ENCODE measurements around the gene FRY. TPM values are rescaled to one million over a fixed set of nuclear protein-coding genes. Genes with fewer than 3 reads are reported as not detected.
"Not testable (repeated sequence)": the region's sequence is repeated elsewhere in the genome, so short reads cannot be mapped to it uniquely, and the experiment has no call there.

Gene FRY
- total RNA-seq, 5 donors from 2014 or later (not counting 1 experiment from before 2014, with no cell fraction given): 11.5 to 35.3 (median 15.2) TPM

GRCh38 chr13:32057325-32057724, 25.8 kb downstream of the FRY start:
- ATAC-seq (replicated peaks in 1 of 4); H3K27ac Mint-ChIP-seq; H3K4me3 Mint-ChIP-seq; H3K4me3 ChIP-seq (ENCODE audit: control insufficient read depth in 1 of 2, extremely low read depth in 1 of 2, low read length in 1 of 2); H3K27me3 ChIP-seq (replicated peaks in 1 of 2; ENCODE audit: control insufficient read depth in 2 of 2, extremely low read depth in 1 of 2, insufficient read depth in 2 of 2, low read length in 1 of 2); DNase-seq; POLR2A ChIA-PET; H3K36me3 Mint-ChIP-seq; H3K9me3 ChIP-seq; H3K27me3 Mint-ChIP-seq; H3K36me3 ChIP-seq (ENCODE audit: control insufficient read depth in 2 of 2, extremely low read depth in 1 of 2, insufficient read depth in 1 of 2, low read length in 1 of 2); H3K27ac ChIP-seq (ENCODE audit: low read length); H3K9me3 Mint-ChIP-seq; CTCF ChIA-PET: not testable (repeated sequence)
- WGBS (ENCODE audit: insufficient coverage): 93% methylated on average over 3 of the region's 6 CpGs
- peaks cover 14 to 15% (median 15%) of the 10 kb centered on the region in 3 donors for H3K4me1 Mint-ChIP-seq
- H3K4me1 ChIP-seq (ENCODE audit: control insufficient read depth in 1 of 2, extremely low read depth in 1 of 2, insufficient read depth in 2 of 2, low read length in 2 of 2): peaks cover 0 to 13% of the 10 kb centered on the region in 2 experiments

GRCh38 chr13:32059511-32059984, 28.0 kb downstream of the FRY start:
- Histone ChIP-seq H3K27me3 (replicated peaks in 1 of 2; ENCODE audit: control insufficient read depth in 2 of 2, extremely low read depth in 1 of 2, insufficient read depth in 2 of 2, low read length in 1 of 2) (no peaks in the 10 kb centered on the region), H3K4me1 (ENCODE audit: control insufficient read depth in 1 of 2, extremely low read depth in 1 of 2, insufficient read depth in 2 of 2, low read length in 2 of 2) (peaks cover 0 to 6% of the 10 kb centered on the region in 2 experiments), H3K27ac (ENCODE audit: low read length) (no peak overlapping the region), H3K9me3 (no peaks in the 10 kb centered on the region), H3K36me3 (ENCODE audit: control insufficient read depth in 2 of 2, extremely low read depth in 1 of 2, insufficient read depth in 1 of 2, low read length in 1 of 2) (no peaks in the 10 kb centered on the region), H3K4me3 (ENCODE audit: control insufficient read depth in 1 of 2, extremely low read depth in 1 of 2, low read length in 1 of 2) (no peak overlapping the region)
- ATAC-seq (replicated peaks in 1 of 4): no peak
- Mint-ChIP-seq H3K27ac (no peak overlapping the region), H3K36me3 (no peaks in the 10 kb centered on the region), H3K4me3 (no peak overlapping the region), H3K4me1 (peaks cover 3 to 8% (median 3%) of the 10 kb centered on the region in 3 donors), H3K9me3 (no peaks in the 10 kb centered on the region), H3K27me3 (no peaks in the 10 kb centered on the region)
- WGBS (ENCODE audit: insufficient coverage): no CpG with 5 or more reads among the region's 2 CpGs
- DNase-seq: no peak
- CTCF ChIA-PET: no interaction called here
- POLR2A ChIA-PET: no interaction called here

- POLR2A ChIA-PET: no interaction called here
- Histone ChIP-seq H3K36me3 (ENCODE audit: control insufficient read depth in 2 of 2, extremely low read depth in 1 of 2, insufficient read depth in 1 of 2, low read length in 1 of 2) (no peaks in the 10 kb centered on the region), H3K9me3 (no peaks in the 10 kb centered on the region), H3K27me3 (replicated peaks in 1 of 2; ENCODE audit: control insufficient read depth in 2 of 2, extremely low read depth in 1 of 2, insufficient read depth in 2 of 2, low read length in 1 of 2) (no peaks in the 10 kb centered on the region), H3K4me1 (ENCODE audit: control insufficient read depth in 1 of 2, extremely low read depth in 1 of 2, insufficient read depth in 2 of 2, low read length in 2 of 2) (peaks cover 0 to 6% of the 10 kb centered on the region in 2 experiments), H3K27ac (ENCODE audit: low read length) (no peak overlapping the region), H3K4me3 (ENCODE audit: control insufficient read depth in 1 of 2, extremely low read depth in 1 of 2, low read length in 1 of 2) (no peak overlapping the region)
- CTCF ChIA-PET: no interaction called here
- no peaks in the 10 kb centered on the region for H3K36me3 Mint-ChIP-seq
- WGBS (ENCODE audit: insufficient coverage): 88% methylated on average over 2 of the region's 5 CpGs
- DNase-seq (no peak), ATAC-seq (replicated peaks in 1 of 4) (no peak)
- H3K9me3 Mint-ChIP-seq: no peaks in the 10 kb centered on the region
- no peak overlapping the region for H3K27ac Mint-ChIP-seq
- H3K4me1 Mint-ChIP-seq: peaks cover 3 to 8% (median 3%) of the 10 kb centered on the region in 3 donors
- no peaks in the 10 kb centered on the region for H3K27me3 Mint-ChIP-seq
- no peak overlapping the region for H3K4me3 Mint-ChIP-seq
Measured at GRCh38 chr13:32060401-32060878, 28.9 kb downstream of the FRY start.

GRCh38 chr13:32063619-32064233, 32.2 kb downstream of the FRY start:
- Histone ChIP-seq H3K27ac (ENCODE audit: low read length) (no peak overlapping the region), H3K27me3 (replicated peaks in 1 of 2; ENCODE audit: control insufficient read depth in 2 of 2, extremely low read depth in 1 of 2, insufficient read depth in 2 of 2, low read length in 1 of 2) (no peaks in the 10 kb centered on the region), H3K4me3 (ENCODE audit: control insufficient read depth in 1 of 2, extremely low read depth in 1 of 2, low read length in 1 of 2) (no peak overlapping the region), H3K4me1 (ENCODE audit: control insufficient read depth in 1 of 2, extremely low read depth in 1 of 2, insufficient read depth in 2 of 2, low read length in 2 of 2) (peaks cover 0 to 6% of the 10 kb centered on the region in 2 experiments), H3K9me3 (no peaks in the 10 kb centered on the region), H3K36me3 (ENCODE audit: control insufficient read depth in 2 of 2, extremely low read depth in 1 of 2, insufficient read depth in 1 of 2, low read length in 1 of 2) (no peaks in the 10 kb centered on the region)
- Mint-ChIP-seq H3K4me3 (no peak overlapping the region), H3K36me3 (no peaks in the 10 kb centered on the region), H3K27ac (no peak overlapping the region), H3K9me3 (no peaks in the 10 kb centered on the region), H3K4me1 (peaks cover 3 to 8% (median 3%) of the 10 kb centered on the region in 3 donors), H3K27me3 (no peaks in the 10 kb centered on the region)
- POLR2A ChIA-PET: no interaction called here
- ATAC-seq (replicated peaks in 1 of 4) (no peak), DNase-seq (no peak)
- CTCF ChIA-PET: no interaction called here
- WGBS (ENCODE audit: insufficient coverage): 93% methylated on average over 3 of the region's 8 CpGs

- no peaks in the 10 kb centered on the region for H3K4me1 Mint-ChIP-seq
Measured at GRCh38 chr13:32067149-32067961, 35.8 kb downstream of the FRY start.

GRCh38 chr13:32068255-32068654, 36.7 kb downstream of the FRY start:
- DNase-seq (no peak), ATAC-seq (replicated peaks in 1 of 4) (no peak)
- H3K4me1 Mint-ChIP-seq: no peaks in the 10 kb centered on the region
- Histone ChIP-seq H3K4me3 (ENCODE audit: control insufficient read depth in 1 of 2, extremely low read depth in 1 of 2, low read length in 1 of 2) (no peak overlapping the region), H3K36me3 (ENCODE audit: control insufficient read depth in 2 of 2, extremely low read depth in 1 of 2, insufficient read depth in 1 of 2, low read length in 1 of 2) (no peaks in the 10 kb centered on the region), H3K27me3 (replicated peaks in 1 of 2; ENCODE audit: control insufficient read depth in 2 of 2, extremely low read depth in 1 of 2, insufficient read depth in 2 of 2, low read length in 1 of 2) (no peaks in the 10 kb centered on the region), H3K4me1 (ENCODE audit: control insufficient read depth in 1 of 2, extremely low read depth in 1 of 2, insufficient read depth in 2 of 2, low read length in 2 of 2) (no peaks in the 10 kb centered on the region), H3K9me3 (no peaks in the 10 kb centered on the region), H3K27ac (ENCODE audit: low read length) (no peak overlapping the region)
- H3K27me3 Mint-ChIP-seq: peaks cover 0 to under 1% of the 10 kb centered on the region in 2 donors
- no peaks in the 10 kb centered on the region for H3K9me3 Mint-ChIP-seq
- ChIA-PET POLR2A (no interaction called here), CTCF (no interaction called here)
- WGBS (ENCODE audit: insufficient coverage): 81% methylated on average over 3 of the region's 5 CpGs
- H3K27ac Mint-ChIP-seq: no peak overlapping the region
- H3K36me3 Mint-ChIP-seq: no peaks in the 10 kb centered on the region
- H3K4me3 Mint-ChIP-seq: no peak overlapping the region

More at GRCh38 chr13:32067149-32067961, 35.8 kb downstream of the FRY start:
- CTCF ChIA-PET: no interaction called here
- Histone ChIP-seq H3K9me3 (no peaks in the 10 kb centered on the region), H3K4me3 (ENCODE audit: control insufficient read depth in 1 of 2, extremely low read depth in 1 of 2, low read length in 1 of 2) (no peak overlapping the region), H3K27me3 (replicated peaks in 1 of 2; ENCODE audit: control insufficient read depth in 2 of 2, extremely low read depth in 1 of 2, insufficient read depth in 2 of 2, low read length in 1 of 2) (no peaks in the 10 kb centered on the region), H3K4me1 (ENCODE audit: control insufficient read depth in 1 of 2, extremely low read depth in 1 of 2, insufficient read depth in 2 of 2, low read length in 2 of 2) (no peaks in the 10 kb centered on the region), H3K36me3 (ENCODE audit: control insufficient read depth in 2 of 2, extremely low read depth in 1 of 2, insufficient read depth in 1 of 2, low read length in 1 of 2) (no peaks in the 10 kb centered on the region), H3K27ac (ENCODE audit: low read length) (no peak overlapping the region)
- Mint-ChIP-seq H3K36me3 (no peaks in the 10 kb centered on the region), H3K9me3 (no peaks in the 10 kb centered on the region), H3K4me3 (no peak overlapping the region), H3K27me3 (no peaks in the 10 kb centered on the region), H3K27ac (no peak overlapping the region)
- no CpG with 5 or more reads among the region's 6 CpGs for WGBS (ENCODE audit: insufficient coverage)
- DNase-seq (no peak), ATAC-seq (replicated peaks in 1 of 4) (no peak)
- POLR2A ChIA-PET: no interaction called here
